Activated CD8-positive, alpha-beta T cell treated with anti-CD3 and anti-CD28 coated beads for 36 hours (primary cell): ENCODE data around the gene SH3BP5L. TPM values are rescaled to one million over a fixed set of nuclear protein-coding genes. Genes with fewer than 3 reads are reported as not detected.

Source experiments
- ATAC-seq: fragments of 200-7000 bp; cut with Tn5 transposase; one replicate; pipeline ENCODE4 v1.10.0; 2021; ENCODE audit warnings: mild to moderate bottlenecking, moderate library complexity
- CTCF ChIA-PET: fragments of 350-600 bp; sonication (Branson Sonifier 250); formaldehyde crosslinking; loops from one replicate; lab custom pipeline; 2021; ENCODE audit warnings: antibody characterized with exemption; lab: Charles Lee
- POLR2A ChIA-PET: fragments of 350-600 bp; sonication (Branson Sonifier 250); formaldehyde crosslinking; loops from one replicate; lab custom pipeline; 2021; ENCODE audit warnings: antibody characterized with exemption; lab: Charles Lee
- DNase-seq: peaks from one replicate; pipeline ENCODE4 v3.0.0-alpha.2; 2020
- H3K27ac Mint-ChIP-seq: one replicate; pipeline ENCODE4 v1.8.0; 2021; ENCODE audit warnings: mild to moderate bottlenecking, mixed read lengths
- H3K27me3 Mint-ChIP-seq: one replicate; pipeline ENCODE4 v1.8.0; 2021; ENCODE audit warnings: mixed read lengths
- H3K36me3 Mint-ChIP-seq: one replicate; pipeline ENCODE4 v1.8.0; 2021; ENCODE audit warnings: low read depth, mixed read lengths
- H3K4me1 Mint-ChIP-seq: one replicate; pipeline ENCODE4 v1.8.0; 2021; ENCODE audit warnings: low read depth, mixed read lengths
- H3K4me3 Mint-ChIP-seq: one replicate; pipeline ENCODE4 v1.8.0; 2021; ENCODE audit warnings: mild to moderate bottlenecking, moderate library complexity, mixed read lengths
- H3K9me3 Mint-ChIP-seq: one replicate; pipeline ENCODE4 v1.8.0; 2021; ENCODE audit warnings: mixed read lengths
- intact Hi-C: fragments of 100-400 bp; cut with micrococcal nuclease; formaldehyde crosslinking; loops from one replicate; pipeline ENCODE4 v1.10.0; 2022
- total RNA-seq, 2 experiments: library from RNA; stranded (reverse); gene quantifications; one replicate each; pipeline ENCODE4 v1.2.3, GENCODE V29; 2021
- TF ChIP-seq, protein P1 (sequence below): fragments of 200-600 bp; IDR thresholded peaks from one replicate; pipeline ENCODE4 v1.8.0; 2022; ENCODE audit warnings: antibody characterized with exemption, mild to moderate bottlenecking

SH3BP5L gene
- total RNA-seq, 2 experiments from 2014 or later = 16.2 to 18.3 TPM

DNA sequence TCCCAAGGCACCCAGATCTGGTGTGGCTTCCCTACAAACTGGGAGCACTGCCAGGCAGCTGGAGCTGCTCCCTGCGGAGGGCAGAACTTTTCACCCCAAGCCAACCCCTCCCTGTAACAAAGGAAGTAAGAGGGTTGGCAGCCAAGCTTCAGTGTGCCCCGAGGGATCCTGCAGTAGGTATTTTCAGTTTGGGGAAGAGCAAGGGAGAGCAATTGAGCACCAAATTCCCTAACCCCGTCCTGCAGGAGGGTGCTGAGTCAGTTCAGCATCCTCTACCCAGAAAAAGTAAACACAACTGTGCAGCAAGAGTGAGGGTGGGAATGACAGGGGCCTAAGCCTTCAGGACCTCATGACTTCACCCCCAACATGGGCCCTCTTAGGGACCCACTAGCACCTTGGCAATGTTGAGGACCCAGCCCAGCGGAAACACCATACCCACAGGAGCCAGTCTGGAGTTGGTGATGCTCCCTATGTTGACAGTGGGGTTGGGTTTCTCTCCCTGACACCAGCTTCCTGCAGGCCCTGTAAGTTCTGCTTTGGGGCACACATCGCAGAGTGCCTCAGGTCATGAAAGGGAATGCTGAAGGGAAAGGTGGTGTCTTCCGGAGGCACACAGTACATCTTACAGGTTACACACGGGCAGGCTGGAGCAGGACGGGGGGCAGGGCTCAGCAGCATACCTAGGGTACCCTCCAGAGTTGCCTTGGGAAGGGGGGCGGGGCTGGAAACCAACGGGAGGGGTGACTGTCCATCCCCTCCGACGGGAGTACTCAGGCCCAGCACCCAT lies 14.8 kb downstream of the SH3BP5L start:
- H3K4me1 Mint-ChIP-seq = no peaks in the 10 kb centered on the region
- intact Hi-C loops = no loop called here
- ATAC-seq (no peak), DNase-seq (no peak)
- no peak overlapping the region for H3K27ac Mint-ChIP-seq
- CTCF ChIA-PET = interaction anchor here (1.2 to 7.5 kb wide), 2 partner anchors 116 to 190 kb away, joined by 3 to 89 read pairs; no protein-coding TSS in a partner anchor
- H3K4me3 Mint-ChIP-seq = no peak overlapping the region
- peaks cover 25% of the 10 kb centered on the region for H3K36me3 Mint-ChIP-seq
- no peaks in the 10 kb centered on the region for H3K9me3 Mint-ChIP-seq
- no peaks in the 10 kb centered on the region for H3K27me3 Mint-ChIP-seq
- TF ChIP-seq, protein P1, sequence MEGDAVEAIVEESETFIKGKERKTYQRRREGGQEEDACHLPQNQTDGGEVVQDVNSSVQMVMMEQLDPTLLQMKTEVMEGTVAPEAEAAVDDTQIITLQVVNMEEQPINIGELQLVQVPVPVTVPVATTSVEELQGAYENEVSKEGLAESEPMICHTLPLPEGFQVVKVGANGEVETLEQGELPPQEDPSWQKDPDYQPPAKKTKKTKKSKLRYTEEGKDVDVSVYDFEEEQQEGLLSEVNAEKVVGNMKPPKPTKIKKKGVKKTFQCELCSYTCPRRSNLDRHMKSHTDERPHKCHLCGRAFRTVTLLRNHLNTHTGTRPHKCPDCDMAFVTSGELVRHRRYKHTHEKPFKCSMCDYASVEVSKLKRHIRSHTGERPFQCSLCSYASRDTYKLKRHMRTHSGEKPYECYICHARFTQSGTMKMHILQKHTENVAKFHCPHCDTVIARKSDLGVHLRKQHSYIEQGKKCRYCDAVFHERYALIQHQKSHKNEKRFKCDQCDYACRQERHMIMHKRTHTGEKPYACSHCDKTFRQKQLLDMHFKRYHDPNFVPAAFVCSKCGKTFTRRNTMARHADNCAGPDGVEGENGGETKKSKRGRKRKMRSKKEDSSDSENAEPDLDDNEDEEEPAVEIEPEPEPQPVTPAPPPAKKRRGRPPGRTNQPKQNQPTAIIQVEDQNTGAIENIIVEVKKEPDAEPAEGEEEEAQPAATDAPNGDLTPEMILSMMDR = no peak
- POLR2A ChIA-PET = no interaction called here

- H3K27me3 Mint-ChIP-seq = peaks cover 3% of the 10 kb centered on the region
- no peak for DNase-seq
- peaks cover 23% of the 10 kb centered on the region for H3K36me3 Mint-ChIP-seq
- H3K4me1 Mint-ChIP-seq = peaks cover 3% of the 10 kb centered on the region
- TF ChIP-seq, protein P1 = no peak
- CTCF ChIA-PET = interaction anchor here (1.2 to 7.5 kb wide), 2 partner anchors 116 to 190 kb away, joined by 3 to 89 read pairs; no protein-coding TSS in a partner anchor
- H3K9me3 Mint-ChIP-seq = no peaks in the 10 kb centered on the region
- intact Hi-C loops = no loop called here
- POLR2A ChIA-PET = no interaction called here
- no peak overlapping the region for H3K4me3 Mint-ChIP-seq
- no peak for ATAC-seq
- peak overlapping the region; percentile 26 for H3K27ac Mint-ChIP-seq
Measured at GRCh38 chr1:248810000-248810726, 15.6 kb downstream of the SH3BP5L start.

DNA sequence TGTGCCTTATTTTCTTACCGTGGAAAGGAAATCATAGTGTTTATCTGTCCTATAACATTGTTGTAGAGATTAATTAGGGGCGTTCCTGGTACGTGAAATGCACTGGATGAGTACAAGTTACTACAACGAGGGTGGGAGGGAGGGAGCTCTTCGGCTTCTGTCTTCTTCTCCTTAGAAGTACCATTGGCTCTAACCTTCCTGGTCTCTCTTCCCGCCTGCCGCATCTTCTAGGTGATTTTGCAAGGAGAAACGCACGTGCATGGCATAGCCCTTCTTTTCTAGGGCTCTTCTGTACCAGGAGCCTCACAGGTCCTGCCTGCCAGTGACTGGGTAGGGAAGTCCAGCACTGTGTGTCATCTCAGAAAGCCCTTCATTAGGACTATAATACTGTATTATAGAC lies 16.8 kb downstream of the SH3BP5L start:
- intact Hi-C loops = no loop called here
- H3K27ac Mint-ChIP-seq = no peak overlapping the region
- H3K4me1 Mint-ChIP-seq = peaks cover 11% of the 10 kb centered on the region
- no peaks in the 10 kb centered on the region for H3K9me3 Mint-ChIP-seq
- ATAC-seq = no peak
- H3K4me3 Mint-ChIP-seq = no peak overlapping the region
- TF ChIP-seq, protein P1 = no peak
- ChIA-PET POLR2A (no interaction called here), CTCF (interaction anchor here (7.5 kb wide), 1 partner anchor 188 kb away, joined by 89 read pairs; no protein-coding TSS in a partner anchor)
- peaks cover 6% of the 10 kb centered on the region for H3K27me3 Mint-ChIP-seq
- peaks cover 16% of the 10 kb centered on the region for H3K36me3 Mint-ChIP-seq
- DNase-seq = no peak

GRCh38 chr1:248807067-248807737 lies 18.5 kb downstream of the SH3BP5L start:
- H3K27ac Mint-ChIP-seq = no peak overlapping the region
- POLR2A ChIA-PET = interaction anchor here (0.6 kb wide), 1 partner anchor 52 kb away, joined by 3 read pairs; no protein-coding TSS in a partner anchor

More at GRCh38 chr1:248807067-248807737, 18.5 kb downstream of the SH3BP5L start:
- peaks cover 11% of the 10 kb centered on the region for H3K4me1 Mint-ChIP-seq
- H3K9me3 Mint-ChIP-seq = no peaks in the 10 kb centered on the region
- DNase-seq = peak; percentile 66
- H3K4me3 Mint-ChIP-seq = no peak overlapping the region
- H3K36me3 Mint-ChIP-seq = peaks cover 5% of the 10 kb centered on the region
- intact Hi-C loops = loop anchor here (2.0 kb wide), 1 partner anchor 402 kb away; no protein-coding TSS in a partner anchor
- peak; percentile 92 for ATAC-seq
- TF ChIP-seq, protein P1 = peak; percentile 91
- peaks cover 10% of the 10 kb centered on the region for H3K27me3 Mint-ChIP-seq
- CTCF ChIA-PET = interaction anchor here (0.9 to 7.5 kb wide), 18 partner anchors 9 to 564 kb away, joined by 3 to 89 read pairs (median 5); no protein-coding TSS in a partner anchor
